Thymus (tissue), 11 donors: ENCODE results near the gene CNP. TPM values are rescaled to one million over a fixed set of nuclear protein-coding genes. Genes with fewer than 3 reads are reported as not detected.
"Not testable (repeated sequence)": the region's sequence is repeated elsewhere in the genome, so short reads cannot be mapped to it uniquely, and the experiment has no call there.

Source experiments
- DNase-seq, 9 donors: peaks; one replicate each; pipeline ENCODE4 v3.0.0-alpha.2; 2013; ENCODE audit warnings: low spot score in 9 of 9, low read depth in 6 of 9, missing footprints in 1 of 9
- H3K27ac ChIP-seq, 2 donors: one replicate each; pipeline ENCODE4 v1.5.1; 2013; ENCODE audit warnings: control low read depth in 1 of 2, low read depth in 1 of 2, low read length in 1 of 2, mild to moderate bottlenecking in 1 of 2, moderate library complexity in 1 of 2
- H3K27me3 ChIP-seq, 2 donors: one replicate each; pipeline ENCODE4 v1.5.1; 2013; ENCODE audit warnings: low read length in 1 of 2; ENCODE audit not compliant: control insufficient read depth in 2 of 2, insufficient read depth in 1 of 2
- H3K36me3 ChIP-seq, 2 donors: one replicate each; pipeline ENCODE4 v1.5.1; 2013; ENCODE audit warnings: low read length in 1 of 2, mild to moderate bottlenecking in 1 of 2, moderate library complexity in 1 of 2; ENCODE audit not compliant: control insufficient read depth in 2 of 2, insufficient read depth in 2 of 2
- H3K4me1 ChIP-seq, 2 donors: one replicate each; pipeline ENCODE4 v1.5.1; 2013; ENCODE audit warnings: low read length in 2 of 2; ENCODE audit not compliant: control insufficient read depth in 2 of 2, insufficient read depth in 2 of 2
- H3K4me3 ChIP-seq, 2 donors: one replicate each; pipeline ENCODE4 v1.5.1; 2013; ENCODE audit warnings: low read length in 2 of 2, control low read depth in 1 of 2, mild to moderate bottlenecking in 1 of 2
- H3K9me3 ChIP-seq, 2 donors: one replicate each; pipeline ENCODE4 v1.5.1; 2013; ENCODE audit warnings: low read length in 1 of 2, mild to moderate bottlenecking in 1 of 2; ENCODE audit not compliant: control insufficient read depth in 2 of 2, insufficient read depth in 1 of 2
- WGBS: extraction: QIAGEN DNeasy Blood & Tissue Kit; methylation state at CpG from one replicate; pipeline ENCODE4 v1.1.7; 2013; 5-methylcytosine and 5-hydroxymethylcytosine counted together
- polyA plus RNA-seq: library from polyadenylated mRNA; stranded (reverse); fragments of 200-250 nt; gene quantifications from one replicate; pipeline ENCODE4 v1.2.3, GENCODE V29; 2013
- total RNA-seq: library from RNA; stranded (reverse); fragments of 120-200 nt; gene quantifications from one replicate; pipeline ENCODE4 v1.2.4, GENCODE V29; 2013
- donor health status: healthy.

The CNP gene
- total and polyA plus RNA-seq, 2 donors, result 35.9 to 46.0 TPM

- WGBS, result 61% methylated on average over 3 of the region's 3 CpGs
- no peaks in the 10 kb centered on the region for H3K27me3 ChIP-seq
- peaks cover 25 to 33% of the 10 kb centered on the region in 2 donors for H3K4me1 ChIP-seq
- H3K36me3 ChIP-seq, result peaks cover 12 to 14% of the 10 kb centered on the region in 2 donors
- peak overlapping the region; percentile 79 to 99 for H3K4me3 ChIP-seq
- peaks cover 0 to 8% of the 10 kb centered on the region in 2 donors for H3K9me3 ChIP-seq
- no peak for DNase-seq
- no peak overlapping the region for H3K27ac ChIP-seq
These were observed 51.7 kb downstream of the CNP start for GRCh38 chr17:42018339-42018738.

- Histone ChIP-seq H3K4me3 (no peak overlapping the region), H3K36me3 (peaks cover 19 to 20% of the 10 kb centered on the region in 2 donors), H3K4me1 (peaks cover 25 to 35% of the 10 kb centered on the region in 2 donors), H3K27ac (no peak overlapping the region), H3K9me3 (peaks cover 0 to 8% of the 10 kb centered on the region in 2 donors), H3K27me3 (no peaks in the 10 kb centered on the region)
- no peak for DNase-seq
- 98% methylated on average over 4 of the region's 4 CpGs for WGBS
These were observed 52.4 kb downstream of the CNP start for GRCh38 chr17:42018988-42019387.

- peak; percentile 54 to 93 (median 83) for DNase-seq
- Histone ChIP-seq H3K36me3 (peaks cover 23 to 26% of the 10 kb centered on the region in 2 donors), H3K4me1 (peaks cover 25 to 38% of the 10 kb centered on the region in 2 donors), H3K9me3 (peaks cover 0 to 8% of the 10 kb centered on the region in 2 donors), H3K27ac (peak within 1 kb of the TSS; percentile 64), H3K27me3 (no peaks in the 10 kb centered on the region), H3K4me3 (peak within 1 kb of the TSS; percentile 79 to 92)
- 9% methylated on average over 49 of the region's 49 CpGs for WGBS
These were observed 53.2 kb downstream of the CNP start, which contains the start of gene NKIRAS2 for GRCh38 chr17:42019509-42020404. NKIRAS2 (plus strand) TSS chr17:42020090; CDS start chr17:42021578, 1,488 bp downstream.

GRCh38 chr17:42020845-42021244 lies 54.2 kb downstream of the CNP start:
- H3K27ac ChIP-seq, result not testable (repeated sequence)
- peaks cover 24 to 41% of the 10 kb centered on the region in 2 donors for H3K4me1 ChIP-seq
- WGBS, result 90% methylated on average over 8 of the region's 8 CpGs

GRCh38 chr17:42023524-42024349 lies 57.1 kb downstream of the CNP start:
- Histone ChIP-seq H3K4me1 (peaks cover 14 to 37% of the 10 kb centered on the region in 2 donors), H3K9me3 (peaks cover 0 to 11% of the 10 kb centered on the region in 2 donors), H3K4me3 (no peak overlapping the region), H3K36me3 (peaks cover 23 to 32% of the 10 kb centered on the region in 2 donors), H3K27ac (peak overlapping the region in 1 of 2 donors; percentile 54), H3K27me3 (no peaks in the 10 kb centered on the region)
- no peak for DNase-seq
- WGBS, result 96% methylated on average over 15 of the region's 15 CpGs

More at GRCh38 chr17:42020845-42021244, 54.2 kb downstream of the CNP start:
- H3K27me3 ChIP-seq, DNase-seq: not testable (repeated sequence)
- H3K9me3 ChIP-seq, result peaks cover 0 to 11% of the 10 kb centered on the region in 2 donors
- H3K4me3 ChIP-seq, result peak overlapping the region in 1 of 2 donors; percentile 79
- peaks cover 23 to 30% of the 10 kb centered on the region in 2 donors for H3K36me3 ChIP-seq

- 77% methylated on average over 8 of the region's 8 CpGs for WGBS
- Histone ChIP-seq H3K4me3 (no peak overlapping the region), H3K4me1 (peaks cover 12 to 33% of the 10 kb centered on the region in 2 donors), H3K27ac (no peak overlapping the region), H3K27me3 (no peaks in the 10 kb centered on the region), H3K36me3 (peaks cover 23 to 32% of the 10 kb centered on the region in 2 donors), H3K9me3 (peaks cover 0 to 3% of the 10 kb centered on the region in 2 donors)
- no peak for DNase-seq
These were observed 58.6 kb downstream of the CNP start for GRCh38 chr17:42025191-42025579.

GRCh38 chr17:42025936-42026335 lies 59.3 kb downstream of the CNP start:
- H3K4me1 ChIP-seq, result peaks cover 10 to 28% of the 10 kb centered on the region in 2 donors
- H3K9me3 ChIP-seq, result peaks cover 0 to 3% of the 10 kb centered on the region in 2 donors
- DNase-seq, result no peak
- no peak overlapping the region for H3K4me3 ChIP-seq
- peaks cover 23 to 32% of the 10 kb centered on the region in 2 donors for H3K36me3 ChIP-seq
- WGBS, result 96% methylated on average over 3 of the region's 3 CpGs
- H3K27ac ChIP-seq, result no peak overlapping the region
- no peaks in the 10 kb centered on the region for H3K27me3 ChIP-seq

GRCh38 chr17:42026857-42027589 lies 60.4 kb downstream of the CNP start:
- Histone ChIP-seq H3K4me3 (no peak overlapping the region), H3K4me1 (peaks cover 5 to 26% of the 10 kb centered on the region in 2 donors), H3K27me3 (no peaks in the 10 kb centered on the region), H3K36me3 (peaks cover 23 to 32% of the 10 kb centered on the region in 2 donors), H3K27ac (no peak overlapping the region), H3K9me3 (peaks cover 0 to 3% of the 10 kb centered on the region in 2 donors)
- no peak for DNase-seq
- 55% methylated on average over 17 of the region's 17 CpGs for WGBS
